Colonic mucosa (tissue), 4 donors: ENCODE results near the gene C2orf78. TPM values are rescaled to one million over a fixed set of nuclear protein-coding genes. Genes with fewer than 3 reads are reported as not detected.
"Not testable (repeated sequence)": the region's sequence is repeated elsewhere in the genome, so short reads cannot be mapped to it uniquely, and the experiment has no call there.

ENCODE experiments used
- DNase-seq: peaks from one replicate; pipeline ENCODE4 v3.0.0-alpha.2; 2020
- H3K27ac ChIP-seq: fragments of 200-600 bp; one replicate; pipeline ENCODE4 v1.8.0; 2021
- H3K27me3 ChIP-seq: fragments of 200-600 bp; one replicate; pipeline ENCODE4 v1.8.0; 2021
- H3K36me3 ChIP-seq: fragments of 200-600 bp; one replicate; pipeline ENCODE4 v1.8.0; 2021
- H3K4me1 ChIP-seq: fragments of 200-600 bp; one replicate; pipeline ENCODE4 v1.8.0; 2021; ENCODE audit warnings: mild to moderate bottlenecking
- H3K4me3 ChIP-seq: fragments of 200-600 bp; one replicate; pipeline ENCODE4 v1.8.0; 2021
- H3K9ac ChIP-seq, 2 donors: one replicate each; pipeline ENCODE4 v1.7.0; 2013; ENCODE audit warnings: control low read depth in 2 of 2, low read depth in 2 of 2, low read length in 2 of 2
- H3K9me3 ChIP-seq: fragments of 200-600 bp; one replicate; pipeline ENCODE4 v1.8.0; 2021
- intact Hi-C: fragments of 100-400 bp; cut with DNase I; formaldehyde crosslinking; loops from one replicate; pipeline ENCODE4 v1.14.1; 2022
- total RNA-seq, 2 donors: library from RNA; stranded (reverse); fragmentation: NEBNext Ultra II Directional in 1 of 2; extraction: Animal tissue kit (Norgen Biotek cat#: 25700) in 1 of 2; gene quantifications; one replicate each; pipeline ENCODE4 v1.2.1, GENCODE V29; 2021
- TF ChIP-seq, protein P1 (sequence below): fragments of 200-600 bp; IDR thresholded peaks from one replicate; pipeline ENCODE4 v1.8.0; 2022; ENCODE audit warnings: antibody characterized with exemption, mild to moderate bottlenecking
- donor health status: healthy.
- donor health status: DM: no; HTN: no; CAD: no.
- donor health status: DM: no; HTN: no; CAD: no.

The C2orf78 gene, protein sequence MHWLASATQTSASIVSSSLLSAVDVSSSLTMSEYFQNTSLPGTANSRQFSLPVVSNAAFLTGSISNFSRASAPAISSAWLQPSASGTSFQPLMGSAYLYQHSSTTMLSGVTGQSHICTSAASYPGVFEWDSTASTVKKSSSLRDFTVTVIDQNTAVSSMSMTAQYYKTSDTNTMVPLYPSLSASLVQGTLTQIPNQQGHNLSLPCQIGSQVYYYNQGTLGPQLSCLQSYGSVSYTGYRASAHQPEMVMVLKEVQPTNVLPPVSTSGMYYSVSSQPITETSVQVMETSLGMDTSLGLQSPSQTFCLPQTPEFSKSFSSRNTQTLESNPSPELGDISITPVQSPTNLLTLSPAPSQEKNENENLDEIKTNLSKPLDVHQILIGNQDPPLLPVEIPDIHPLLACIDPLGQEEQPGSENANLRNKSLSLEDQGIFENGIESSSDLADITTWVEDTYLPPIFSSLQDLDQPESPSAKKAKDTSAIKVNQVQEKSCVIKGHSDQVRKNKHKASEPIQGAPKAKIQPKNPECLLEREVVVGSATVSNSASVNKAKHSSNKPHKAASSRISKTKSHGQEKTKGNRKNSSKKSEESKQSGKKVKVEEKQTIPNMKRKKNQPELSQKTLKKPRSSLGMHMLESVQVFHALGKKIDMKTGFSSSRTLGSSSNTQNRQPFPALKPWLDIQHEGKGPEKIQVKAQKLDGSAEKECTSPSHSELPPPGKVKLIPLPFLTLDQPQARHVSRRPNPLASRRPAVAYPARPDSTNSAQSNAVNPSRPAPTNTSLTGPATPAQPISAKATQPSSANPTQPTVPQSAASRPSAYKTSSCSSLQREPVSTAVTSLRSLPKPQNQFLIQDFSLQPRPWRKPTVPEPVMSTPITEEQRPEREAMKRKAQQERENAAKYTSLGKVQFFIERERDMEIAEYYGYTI
- total RNA-seq: not detected

DNA sequence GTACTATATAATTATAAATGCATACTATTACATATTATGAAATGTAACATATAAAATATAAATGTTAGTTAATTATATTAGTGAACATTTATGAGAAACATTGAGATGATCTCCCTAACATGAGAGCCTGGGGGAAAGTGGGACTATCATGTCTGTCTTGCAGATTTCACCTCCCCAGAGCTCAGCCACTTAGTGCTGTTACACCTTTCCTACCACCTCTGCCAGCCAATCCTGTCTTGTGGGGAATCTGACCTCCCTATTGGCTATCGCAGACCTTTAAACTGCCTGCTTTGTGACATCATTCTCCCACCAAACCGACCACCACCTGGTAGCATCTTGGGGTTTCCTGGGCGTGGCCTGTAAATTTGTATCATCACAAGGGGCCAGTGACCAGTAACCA is at the start of gene C2orf78:
C2orf78 (plus strand) TSS at position 301 of the 400 bp plus-strand sequence. CDS start 127 bp downstream, outside the sequence.
- H3K27ac ChIP-seq, DNase-seq, H3K9me3 ChIP-seq, H3K4me1 ChIP-seq, intact Hi-C loops, H3K9ac ChIP-seq, H3K36me3 ChIP-seq, H3K4me3 ChIP-seq, H3K27me3 ChIP-seq: not testable (repeated sequence)

DNA sequence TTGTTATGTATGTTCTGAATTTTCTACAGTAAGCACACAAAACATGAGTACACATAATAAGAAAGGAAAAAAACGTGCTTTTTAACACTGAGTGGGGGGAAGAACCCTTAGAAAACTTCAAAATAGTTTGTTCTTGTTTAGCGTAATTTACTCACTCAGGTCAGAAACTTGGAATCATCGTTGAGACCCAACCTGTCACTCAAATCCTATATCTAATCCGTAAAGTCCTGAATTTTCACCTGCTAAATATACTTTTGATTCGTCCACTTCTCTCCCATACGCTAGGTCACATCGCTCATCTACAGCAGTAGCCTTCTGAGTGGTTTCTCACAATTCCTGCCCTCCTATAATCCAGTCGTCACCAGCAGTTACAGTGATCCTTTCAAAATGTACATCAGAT is 47.6 kb upstream of the C2orf78 start:
- DNase-seq: no peak
- peak overlapping the region; percentile 79 for H3K4me3 ChIP-seq
- intact Hi-C loops: loop anchor here (10.0 kb wide), 1 partner anchor 52 kb away; no protein-coding TSS in a partner anchor
- H3K4me1 ChIP-seq: no peaks in the 10 kb centered on the region
- H3K36me3 ChIP-seq: peaks cover 2% of the 10 kb centered on the region
- peak overlapping the region; percentile 61 for H3K27ac ChIP-seq
- peak overlapping the region; percentile 68 to 82 for H3K9ac ChIP-seq
- no peaks in the 10 kb centered on the region for H3K27me3 ChIP-seq
- TF ChIP-seq, protein P1, sequence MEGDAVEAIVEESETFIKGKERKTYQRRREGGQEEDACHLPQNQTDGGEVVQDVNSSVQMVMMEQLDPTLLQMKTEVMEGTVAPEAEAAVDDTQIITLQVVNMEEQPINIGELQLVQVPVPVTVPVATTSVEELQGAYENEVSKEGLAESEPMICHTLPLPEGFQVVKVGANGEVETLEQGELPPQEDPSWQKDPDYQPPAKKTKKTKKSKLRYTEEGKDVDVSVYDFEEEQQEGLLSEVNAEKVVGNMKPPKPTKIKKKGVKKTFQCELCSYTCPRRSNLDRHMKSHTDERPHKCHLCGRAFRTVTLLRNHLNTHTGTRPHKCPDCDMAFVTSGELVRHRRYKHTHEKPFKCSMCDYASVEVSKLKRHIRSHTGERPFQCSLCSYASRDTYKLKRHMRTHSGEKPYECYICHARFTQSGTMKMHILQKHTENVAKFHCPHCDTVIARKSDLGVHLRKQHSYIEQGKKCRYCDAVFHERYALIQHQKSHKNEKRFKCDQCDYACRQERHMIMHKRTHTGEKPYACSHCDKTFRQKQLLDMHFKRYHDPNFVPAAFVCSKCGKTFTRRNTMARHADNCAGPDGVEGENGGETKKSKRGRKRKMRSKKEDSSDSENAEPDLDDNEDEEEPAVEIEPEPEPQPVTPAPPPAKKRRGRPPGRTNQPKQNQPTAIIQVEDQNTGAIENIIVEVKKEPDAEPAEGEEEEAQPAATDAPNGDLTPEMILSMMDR: no peak
- H3K9me3 ChIP-seq: no peaks in the 10 kb centered on the region

DNA sequence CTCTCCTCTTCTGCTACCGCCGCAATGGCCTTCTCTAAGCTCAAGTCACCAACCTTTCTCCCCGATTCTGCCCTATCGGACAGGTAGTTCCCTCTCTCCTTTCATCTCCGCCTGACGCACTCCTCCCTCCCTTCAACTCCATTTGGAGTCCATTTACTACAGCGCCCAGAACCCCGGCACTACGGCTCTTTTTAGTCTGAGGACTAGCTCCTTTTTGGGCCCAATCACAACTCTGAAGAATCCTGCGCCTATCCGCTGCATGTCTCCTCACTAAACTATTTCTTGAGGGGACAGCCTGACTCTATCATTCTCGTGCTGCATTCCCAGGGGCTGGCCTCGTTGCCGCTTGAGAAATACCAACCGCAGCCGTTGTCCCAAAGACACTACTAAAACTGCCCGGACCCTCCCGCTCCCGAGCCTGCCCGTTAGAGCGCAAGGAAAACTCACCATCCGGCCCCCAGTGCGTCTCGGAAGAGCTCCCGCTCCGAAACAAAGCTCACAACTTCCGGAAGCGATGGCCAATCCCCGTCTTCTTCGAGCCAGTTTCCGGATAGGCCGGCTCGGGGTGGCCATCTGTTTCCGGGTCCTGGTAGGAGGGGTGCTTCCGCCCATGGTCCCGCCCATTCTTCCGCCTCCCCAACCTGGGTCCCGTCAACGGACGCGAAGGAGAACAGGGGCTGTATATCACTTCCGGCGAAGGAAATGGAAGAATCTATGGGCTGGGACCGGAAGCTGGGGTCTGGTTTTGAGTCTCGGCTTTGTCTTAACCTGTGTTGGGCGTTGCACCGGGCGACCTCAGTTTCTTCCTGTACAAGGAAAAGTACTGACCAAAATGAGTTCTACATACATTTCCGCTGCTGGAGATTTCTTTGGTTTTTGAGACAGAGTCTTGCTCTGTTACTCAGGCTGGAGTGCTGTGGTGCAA is 46.9 kb upstream of the C2orf78 start, which contains the start of gene TPRKB:
TPRKB (minus strand) TSS at position 491 of the 925 bp plus-strand sequence. CDS start 2,776 bp downstream, outside the sequence.
- peak within 1 kb of the TSS; percentile 79 for H3K4me3 ChIP-seq
- peak; percentile 96 for DNase-seq
- no peaks in the 10 kb centered on the region for H3K4me1 ChIP-seq
- peak within 1 kb of the TSS; percentile 61 for H3K27ac ChIP-seq
- no peaks in the 10 kb centered on the region for H3K36me3 ChIP-seq
- H3K9ac ChIP-seq: peak within 1 kb of the TSS; percentile 68 to 82
- TF ChIP-seq, protein P1: no peak
- H3K27me3 ChIP-seq: no peaks in the 10 kb centered on the region
- intact Hi-C loops: loop anchor here (10.0 kb wide), 1 partner anchor 52 kb away; no protein-coding TSS in a partner anchor
- H3K9me3 ChIP-seq: no peaks in the 10 kb centered on the region

DNA sequence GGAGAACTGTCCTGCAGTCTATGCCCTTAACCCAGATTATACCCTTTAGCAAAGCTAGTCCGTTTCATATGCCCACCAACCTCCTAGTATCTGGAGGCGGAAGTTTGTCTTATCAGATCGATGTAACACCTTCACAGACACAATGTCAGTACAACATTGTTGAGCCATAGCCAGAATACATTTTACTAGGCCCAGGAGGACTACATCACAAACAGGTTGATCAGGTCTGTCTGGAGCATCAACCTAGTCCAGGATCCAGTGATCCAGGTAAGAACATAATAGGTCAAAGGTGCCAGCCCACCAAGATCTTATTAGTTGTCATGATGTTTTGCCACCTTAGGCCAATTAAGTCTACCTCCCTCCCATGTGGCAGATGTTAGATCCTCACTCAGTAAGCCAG is 44.9 kb upstream of the C2orf78 start:
- intact Hi-C loops: loop anchor here (10.0 kb wide), 1 partner anchor 54 kb away; no protein-coding TSS in a partner anchor
- Histone ChIP-seq H3K9me3 (no peaks in the 10 kb centered on the region), H3K27me3 (no peaks in the 10 kb centered on the region), H3K27ac (no peak overlapping the region), H3K4me1 (no peaks in the 10 kb centered on the region), H3K9ac (no peak overlapping the region), H3K4me3 (no peak overlapping the region), H3K36me3 (no peaks in the 10 kb centered on the region)
- TF ChIP-seq, protein P1: no peak
- no peak for DNase-seq

DNA sequence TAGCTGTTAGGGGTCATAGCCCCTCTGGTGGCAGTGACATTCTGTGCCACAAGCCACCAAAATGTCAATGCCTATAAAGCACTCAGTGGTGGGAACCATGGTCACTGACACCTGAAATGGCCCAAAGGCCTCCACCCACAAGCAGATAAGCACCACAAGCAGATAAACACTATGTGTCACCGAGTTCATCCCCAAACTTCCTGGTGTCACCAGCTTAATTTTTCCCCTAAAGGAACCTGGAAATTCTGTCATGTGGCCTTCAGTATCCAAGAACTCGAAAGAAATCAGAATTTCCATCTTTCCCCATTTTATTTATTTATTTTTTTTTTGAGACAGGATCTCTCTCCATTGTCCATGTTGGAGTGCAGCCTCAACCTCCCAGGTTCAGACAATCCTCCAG is 43.2 kb upstream of the C2orf78 start:
- intact Hi-C loops: no loop called here
- no peaks in the 10 kb centered on the region for H3K9me3 ChIP-seq

More for the DNA sequence above, 43.2 kb upstream of the C2orf78 start:
- TF ChIP-seq, protein P1: no peak
- no peaks in the 10 kb centered on the region for H3K4me1 ChIP-seq
- DNase-seq: no peak
- H3K36me3 ChIP-seq: no peaks in the 10 kb centered on the region
- H3K4me3 ChIP-seq: no peak overlapping the region
- H3K9ac ChIP-seq: no peak overlapping the region
- H3K27ac ChIP-seq: no peak overlapping the region
- no peaks in the 10 kb centered on the region for H3K27me3 ChIP-seq
